ENCODE results near the gene RASA2.

DNA sequence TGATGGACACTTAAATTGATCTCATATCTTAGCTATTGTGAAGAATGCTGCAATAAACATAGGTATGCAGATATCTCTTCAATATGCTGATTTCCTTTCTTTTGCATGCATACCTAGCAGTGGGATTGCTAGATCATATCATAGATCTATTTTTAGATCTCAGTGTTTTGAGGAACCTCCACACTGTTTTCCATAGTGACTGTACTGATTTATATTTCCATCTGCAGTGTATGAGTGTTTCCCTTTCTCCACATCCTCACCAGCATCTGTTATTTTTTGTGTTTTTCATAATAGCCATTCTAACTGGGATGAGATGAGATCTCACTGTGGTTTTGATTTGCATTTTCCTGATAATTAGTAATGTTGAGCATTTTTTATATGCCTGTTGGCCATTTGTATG, 17.1 kb upstream of the RASA2 start:
- TF ChIP-seq CTCF (IDR thresholded peaks at IDR 0.05) (no peak), POLR2A (IDR thresholded peaks at IDR 0.05) (no peak)
